Measurements from ENCODE around the gene S100A3. TPM values are rescaled to one million over a fixed set of nuclear protein-coding genes. Genes with fewer than 3 reads are reported as not detected.
"Not testable (repeated sequence)": the region's sequence is repeated elsewhere in the genome, so short reads cannot be mapped to it uniquely, and the experiment has no call there.

S100A3 gene, protein sequence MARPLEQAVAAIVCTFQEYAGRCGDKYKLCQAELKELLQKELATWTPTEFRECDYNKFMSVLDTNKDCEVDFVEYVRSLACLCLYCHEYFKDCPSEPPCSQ
- 1 to 10 TPM in 2 of 4 donors, not detected in 2; 1.1 to 2.7 TPM for total RNA-seq

DNA sequence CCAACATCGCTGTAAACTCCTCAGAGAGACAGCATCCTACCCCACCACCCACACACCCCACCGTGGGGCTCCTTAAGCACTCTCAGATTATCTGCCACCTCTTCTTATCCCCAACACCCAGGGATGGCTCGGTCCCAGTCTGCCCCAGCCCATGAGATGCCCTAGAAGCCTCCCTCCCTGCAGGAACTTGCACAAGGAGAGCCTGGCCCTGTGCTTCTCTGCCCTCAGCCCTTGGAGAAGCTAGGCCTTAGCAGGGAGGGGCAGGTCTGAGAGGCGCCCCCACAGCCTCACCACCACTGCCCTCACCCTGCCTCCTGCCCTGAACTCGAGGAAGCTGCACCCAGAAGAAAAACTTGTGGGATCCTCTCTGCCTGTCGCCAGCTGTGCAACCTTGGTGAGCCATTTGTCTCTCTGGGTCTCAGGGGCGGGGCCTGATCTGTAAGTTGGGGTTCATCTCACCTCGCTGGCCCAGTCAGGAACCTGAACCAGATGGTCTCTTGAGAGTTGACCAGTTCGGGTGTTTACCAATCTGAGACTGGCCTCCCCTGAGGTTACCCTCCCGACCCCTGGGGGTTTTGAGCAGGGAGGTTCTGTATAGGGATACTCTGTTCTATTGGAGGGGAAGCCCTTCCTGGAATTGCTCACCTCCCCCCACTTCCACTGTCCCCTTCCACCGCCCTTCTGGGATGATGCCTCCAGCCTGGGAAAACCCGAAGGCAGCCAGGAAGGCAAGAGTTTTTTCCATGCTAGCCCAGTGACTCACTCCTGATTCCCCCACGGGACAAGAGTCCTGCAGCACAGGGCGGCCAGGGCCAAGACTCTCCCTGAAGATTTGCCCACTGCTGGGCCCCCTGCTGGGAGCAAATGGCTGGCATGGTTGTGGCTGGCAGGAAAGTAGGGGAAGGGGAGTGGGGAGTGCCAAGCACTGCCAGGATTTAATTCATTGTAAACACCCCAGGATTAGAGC lies at the start of gene S100A3:
S100A3 (minus strand) TSS at position 537 of the 967 bp plus-strand sequence. CDS start 773 bp downstream, outside the sequence.
- Histone ChIP-seq H3K27ac (peak within 1 kb of the TSS in 3 of 4 donors; percentile 38 to 97 (median 70)), H3K27me3 (no peaks in the 10 kb centered on the region), H3K36me3 (no peaks in the 10 kb centered on the region), H3K4me1 (peaks cover 0 to 69% (median 50%) of the 10 kb centered on the region in 4 donors), H3K9me3 (no peaks in the 10 kb centered on the region), H3K4me3 (no peak within 1 kb of the TSS)
- DNase-seq (ENCODE audit: low spot score in 2 of 2), result peak; percentile 55 to 67
- TF ChIP-seq EP300 (IDR thresholded peaks at IDR 0.05) (peak; percentile 40 to 69), POLR2A (IDR thresholded peaks at IDR 0.05) (no peak)
- 51 to 54% methylated on average over 13 to 14 of the region's 14 CpGs for WGBS, 2 donors

DNA sequence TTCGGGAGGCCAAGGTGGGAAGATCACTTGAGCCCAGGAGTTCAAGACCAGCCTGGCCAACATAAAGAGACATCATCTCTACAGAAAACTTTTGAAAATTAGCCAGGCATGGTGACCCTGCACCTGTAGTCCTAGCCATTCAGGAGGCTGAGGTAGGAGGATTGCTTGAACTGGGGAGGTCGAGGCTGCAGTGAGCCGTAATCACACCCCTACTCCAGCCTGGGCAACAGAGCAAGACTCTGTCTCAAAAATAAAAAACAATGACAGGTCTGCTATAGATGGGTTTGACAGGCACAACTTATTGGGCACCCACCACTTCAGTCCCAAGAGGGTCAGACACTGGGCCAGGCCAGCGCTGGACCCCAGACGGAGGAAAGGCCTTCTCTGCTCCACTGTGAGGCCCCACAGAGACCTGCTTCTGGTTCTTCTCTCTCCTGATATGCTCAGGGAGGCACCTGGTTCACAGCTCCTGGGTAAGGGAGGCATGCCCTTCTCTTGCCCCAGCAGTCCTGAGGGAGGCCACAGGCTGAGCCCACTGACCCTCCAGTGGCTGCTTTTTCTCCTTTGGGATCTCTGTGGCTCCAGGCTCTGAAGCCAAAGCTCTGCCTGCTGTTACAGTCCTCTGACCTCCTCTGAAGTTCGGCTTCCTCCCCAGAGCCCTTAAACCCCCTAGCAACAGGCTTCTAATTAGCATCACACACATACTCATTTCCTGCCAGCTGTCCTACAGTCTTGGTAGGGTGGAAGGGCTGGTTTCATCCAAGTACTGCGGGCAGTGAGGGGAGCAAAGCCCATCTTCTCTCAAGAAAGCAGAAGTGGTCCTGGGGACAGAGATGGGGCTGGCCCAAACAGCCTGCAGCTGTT lies 49.5 kb upstream of the S100A3 start:
- Histone ChIP-seq H3K36me3 (no peaks in the 10 kb centered on the region), H3K27ac (peak overlapping the region in 2 of 4 donors; percentile 48 to 54), H3K4me1 (peaks cover 0 to 6% (median 0%) of the 10 kb centered on the region in 4 donors), H3K4me3 (no peak overlapping the region), H3K9me3 (no peaks in the 10 kb centered on the region), H3K27me3 (no peaks in the 10 kb centered on the region)
- no peak for DNase-seq (ENCODE audit: low spot score in 2 of 2)
- TF ChIP-seq EP300 (IDR thresholded peaks at IDR 0.05) (peak in 1 of 2 donors; percentile 9), POLR2A (IDR thresholded peaks at IDR 0.05) (no peak)
- TF ChIP-seq, protein P1, sequence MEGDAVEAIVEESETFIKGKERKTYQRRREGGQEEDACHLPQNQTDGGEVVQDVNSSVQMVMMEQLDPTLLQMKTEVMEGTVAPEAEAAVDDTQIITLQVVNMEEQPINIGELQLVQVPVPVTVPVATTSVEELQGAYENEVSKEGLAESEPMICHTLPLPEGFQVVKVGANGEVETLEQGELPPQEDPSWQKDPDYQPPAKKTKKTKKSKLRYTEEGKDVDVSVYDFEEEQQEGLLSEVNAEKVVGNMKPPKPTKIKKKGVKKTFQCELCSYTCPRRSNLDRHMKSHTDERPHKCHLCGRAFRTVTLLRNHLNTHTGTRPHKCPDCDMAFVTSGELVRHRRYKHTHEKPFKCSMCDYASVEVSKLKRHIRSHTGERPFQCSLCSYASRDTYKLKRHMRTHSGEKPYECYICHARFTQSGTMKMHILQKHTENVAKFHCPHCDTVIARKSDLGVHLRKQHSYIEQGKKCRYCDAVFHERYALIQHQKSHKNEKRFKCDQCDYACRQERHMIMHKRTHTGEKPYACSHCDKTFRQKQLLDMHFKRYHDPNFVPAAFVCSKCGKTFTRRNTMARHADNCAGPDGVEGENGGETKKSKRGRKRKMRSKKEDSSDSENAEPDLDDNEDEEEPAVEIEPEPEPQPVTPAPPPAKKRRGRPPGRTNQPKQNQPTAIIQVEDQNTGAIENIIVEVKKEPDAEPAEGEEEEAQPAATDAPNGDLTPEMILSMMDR (IDR thresholded peaks at IDR 0.05), result no peak
- WGBS, 2 donors, result 71 to 73% methylated on average over 5 to 7 of the region's 7 CpGs

DNA sequence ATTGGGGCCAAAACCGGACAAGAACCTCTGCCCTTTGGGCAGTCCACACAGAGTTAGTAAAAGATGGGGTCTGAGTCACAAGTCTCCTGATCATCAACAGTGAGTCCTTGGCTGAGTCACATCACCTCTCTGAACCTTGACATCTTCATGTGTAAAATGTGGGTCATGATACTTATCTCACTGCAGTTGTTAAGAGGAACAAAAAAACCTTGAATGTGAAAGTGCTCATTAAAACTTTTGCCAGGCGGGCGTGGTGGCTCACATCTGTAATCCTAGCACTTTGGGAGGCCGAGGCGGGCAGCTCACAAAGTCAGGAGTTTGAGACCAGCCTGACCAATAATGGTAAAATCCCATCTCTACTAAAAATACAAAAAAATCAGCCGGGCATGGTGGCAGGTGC lies 48.1 kb upstream of the S100A3 start:
- H3K27ac ChIP-seq, result no peak overlapping the region
- H3K27me3 ChIP-seq, result no peaks in the 10 kb centered on the region
- H3K4me1 ChIP-seq, result peaks cover 0 to 17% (median 2%) of the 10 kb centered on the region in 4 donors
- DNase-seq (ENCODE audit: low spot score in 2 of 2), result no peak
- H3K36me3 ChIP-seq, result no peaks in the 10 kb centered on the region
- H3K9me3 ChIP-seq, result no peaks in the 10 kb centered on the region
- no peak overlapping the region for H3K4me3 ChIP-seq
- TF ChIP-seq EP300 (IDR thresholded peaks at IDR 0.05) (no peak), POLR2A (IDR thresholded peaks at IDR 0.05) (no peak)
- WGBS, 2 donors, result 86% methylated on average over 6 of the region's 6 CpGs

DNA sequence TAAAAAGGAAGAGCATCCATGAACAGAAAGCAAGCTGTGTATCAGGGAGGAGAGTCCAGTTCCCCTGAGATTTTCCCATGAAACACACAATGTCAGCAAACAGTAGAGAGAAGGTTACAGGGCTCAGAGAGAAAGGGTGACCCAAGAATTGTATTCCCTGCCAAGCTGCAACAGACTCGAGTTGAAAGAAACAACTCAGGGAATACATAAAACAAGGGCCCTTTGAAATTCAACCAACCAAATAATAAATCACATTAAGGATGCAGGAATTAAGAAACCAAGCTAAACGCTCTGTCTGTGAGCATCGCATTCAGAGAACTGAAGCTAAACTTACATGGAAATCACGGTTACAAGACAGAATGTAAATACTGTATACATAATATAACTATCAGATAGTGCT lies 43.7 kb upstream of the S100A3 start:
- no peak for TF ChIP-seq EP300 (IDR thresholded peaks at IDR 0.05)
- TF ChIP-seq, protein P1 (IDR thresholded peaks at IDR 0.05), result no peak
- TF ChIP-seq POLR2A (IDR thresholded peaks at IDR 0.05), result no peak
- no peak for DNase-seq (ENCODE audit: low spot score in 2 of 2)
- no peaks in the 10 kb centered on the region for H3K9me3 ChIP-seq
- H3K36me3 ChIP-seq, result no peaks in the 10 kb centered on the region
- H3K4me3 ChIP-seq, result no peak overlapping the region
- 24 to 37% methylated on average over 4 of the region's 4 CpGs for WGBS, 2 donors
- H3K27me3 ChIP-seq, result no peaks in the 10 kb centered on the region
- peak overlapping the region in 2 of 4 donors; percentile 49 to 78 for H3K27ac ChIP-seq
- peaks cover 0 to 11% (median 4%) of the 10 kb centered on the region in 4 donors for H3K4me1 ChIP-seq

DNA sequence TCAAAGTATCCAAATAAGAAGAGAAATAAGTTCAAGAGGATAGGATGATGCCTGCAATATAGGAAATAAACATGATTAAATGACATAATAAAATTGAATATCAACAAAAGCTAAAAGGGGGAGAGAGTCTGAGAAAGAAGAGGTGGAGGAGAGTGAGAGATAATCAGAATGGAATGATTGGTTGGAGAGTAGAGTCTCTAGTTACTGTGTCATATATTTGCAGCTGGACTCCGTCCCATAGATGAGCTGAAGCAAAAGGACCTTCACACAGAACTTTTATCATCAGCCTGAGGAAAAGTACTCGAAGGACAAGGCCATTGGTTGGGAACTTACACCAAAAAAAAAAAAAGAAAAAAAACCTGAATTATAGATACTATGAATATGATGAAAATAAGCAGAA lies 39.4 kb upstream of the S100A3 start:
- H3K27ac ChIP-seq, result no peak overlapping the region
- 78 to 83% methylated on average over 2 of the region's 2 CpGs for WGBS, 2 donors
- DNase-seq (ENCODE audit: low spot score in 2 of 2), result no peak
- no peaks in the 10 kb centered on the region for H3K36me3 ChIP-seq
- no peaks in the 10 kb centered on the region for H3K27me3 ChIP-seq
- no peaks in the 10 kb centered on the region for H3K9me3 ChIP-seq
- peaks cover 0 to 11% (median 4%) of the 10 kb centered on the region in 4 donors for H3K4me1 ChIP-seq
- TF ChIP-seq, protein P1 (IDR thresholded peaks at IDR 0.05), result no peak
- no peak for TF ChIP-seq EP300 (IDR thresholded peaks at IDR 0.05)
- no peak for TF ChIP-seq POLR2A (IDR thresholded peaks at IDR 0.05)
- H3K4me3 ChIP-seq, result no peak overlapping the region

DNA sequence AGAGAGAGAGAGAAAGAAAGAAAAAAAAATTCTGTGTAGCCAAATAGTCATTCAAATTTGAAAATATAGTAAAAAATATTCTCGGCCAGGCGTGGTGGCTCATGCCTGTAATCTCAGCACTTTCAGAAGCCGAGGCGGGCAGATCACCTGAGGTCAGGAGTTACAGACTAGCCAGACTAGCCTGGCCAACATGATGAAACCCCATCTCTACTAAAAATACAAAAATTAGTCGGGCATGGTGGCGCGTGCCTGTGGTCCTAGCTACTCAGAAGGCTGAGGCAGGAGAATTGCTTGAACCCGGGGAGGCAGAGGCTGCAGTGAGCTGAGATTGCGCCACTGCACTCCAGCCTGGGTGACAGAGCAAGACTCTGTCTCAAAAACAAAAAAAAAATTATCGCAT lies 39.0 kb upstream of the S100A3 start:
- not testable (repeated sequence) for H3K4me3 ChIP-seq; H3K9me3 ChIP-seq; H3K27me3 ChIP-seq; DNase-seq (ENCODE audit: low spot score in 2 of 2); H3K4me1 ChIP-seq; H3K36me3 ChIP-seq; H3K27ac ChIP-seq
- 85 to 88% methylated on average over 10 of the region's 10 CpGs for WGBS, 2 donors

All from tibial nerve (tissue), 4 donors.